HepG2 (cell line): ENCODE data around the gene PEX13. TPM values are rescaled to one million over a fixed set of nuclear protein-coding genes. Genes with fewer than 3 reads are reported as not detected.

Experiments used
- FOXP1 ChIP-seq, 2 experiments: fragments of 450-650 bp in 1 of 2; IDR thresholded peaks; 2 replicates each; pipeline ENCODE4 v1.6.1; 2017 to 2018; ENCODE audit warnings: antibody characterized with exemption in 1 of 2
- HIC2 ChIP-seq: sonication (generic); formaldehyde crosslinking; IDR thresholded peaks from 2 replicates; pipeline ENCODE4 v1.9.0; 2022; ENCODE audit warnings: low read depth, missing genetic modification reagents
- HNF1B ChIP-seq: sonication (generic); formaldehyde crosslinking; IDR thresholded peaks from 2 replicates; pipeline ENCODE4 v1.5.1; 2020; ENCODE audit warnings: mild to moderate bottlenecking, moderate library complexity, missing genetic modification reagents
- HNF4G ChIP-seq, 2 experiments: sonication (generic) in 1 of 2; formaldehyde crosslinking in 1 of 2; IDR thresholded peaks; 2 replicates each; pipeline versions ENCODE4 v1.4.0 to v1.6.1; 2011 to 2020; ENCODE audit warnings: borderline replicate concordance in 2 of 2, low read depth in 2 of 2, mild to moderate bottlenecking in 2 of 2, low read length in 1 of 2, missing genetic modification reagents in 1 of 2, moderate library complexity in 1 of 2
- IRF2 ChIP-seq: IDR thresholded peaks from 2 replicates; pipeline ENCODE4 v1.6.1; 2018; ENCODE audit warnings: missing genetic modification reagents, missing compliant biosample characterization
- KDM5B ChIP-seq: sonication (generic); formaldehyde crosslinking; IDR thresholded peaks from 2 replicates; pipeline ENCODE4 v1.4.0; 2020; ENCODE audit warnings: missing genetic modification reagents, mild to moderate bottlenecking, borderline replicate concordance
- KLF6 ChIP-seq: IDR thresholded peaks from 2 replicates; pipeline ENCODE4 v1.8.0; 2016; ENCODE audit warnings: missing biosample characterization, missing genetic modification reagents
- NR2F1 ChIP-seq, 2 experiments: fragments of 450-650 bp in 1 of 2; formaldehyde crosslinking in 1 of 2; IDR thresholded peaks; 2 replicates each; pipeline versions ENCODE4 v1.5.0 to v1.6.1; 2016 to 2020; ENCODE audit warnings: mild to moderate bottlenecking in 1 of 2, missing compliant biosample characterization in 1 of 2, missing genetic modification reagents in 1 of 2, moderate library complexity in 1 of 2
- RFXAP ChIP-seq: sonication (generic); formaldehyde crosslinking; IDR thresholded peaks from 2 replicates; pipeline ENCODE4 v1.4.0; 2020; ENCODE audit warnings: missing genetic modification reagents, borderline replicate concordance
- ZHX2 ChIP-seq, 2 experiments: sonication (generic) in 1 of 2; formaldehyde crosslinking in 1 of 2; IDR thresholded peaks; 2 replicates each; pipeline versions ENCODE4 v1.6.1 to v1.9.0; 2014 to 2022; ENCODE audit warnings: antibody characterized with exemption in 1 of 2, borderline replicate concordance in 1 of 2, inconsistent platforms in 1 of 2, low read depth in 1 of 2, missing genetic modification reagents in 1 of 2
- ZMAT3 ChIP-seq: sonication (generic); formaldehyde crosslinking; conservative IDR thresholded peaks from 2 replicates; pipeline ENCODE4 v1.7.0; 2021; ENCODE audit warnings: missing genetic modification reagents
- ZNF260 ChIP-seq: sonication (generic); formaldehyde crosslinking; IDR thresholded peaks from 2 replicates; pipeline ENCODE4 v1.4.0; 2020; ENCODE audit warnings: missing genetic modification reagents, low read depth, mild to moderate bottlenecking, borderline replicate concordance
- ZNF382 ChIP-seq: sonication (generic); formaldehyde crosslinking; IDR thresholded peaks from 2 replicates; pipeline ENCODE4 v1.5.0; 2020; ENCODE audit warnings: missing genetic modification reagents, mild to moderate bottlenecking, borderline replicate concordance
- ZNF629 ChIP-seq: sonication (generic); formaldehyde crosslinking; conservative IDR thresholded peaks from 2 replicates; pipeline ENCODE4 v1.5.0; 2020; ENCODE audit warnings: missing genetic modification reagents
- ZNF704 ChIP-seq: sonication (generic); formaldehyde crosslinking; IDR thresholded peaks from 2 replicates; pipeline ENCODE4 v1.8.1; 2023; ENCODE audit warnings: mild to moderate bottlenecking, inconsistent platforms, moderate library complexity, missing genetic modification reagents, borderline replicate concordance
- polyA plus RNA-seq, 8 experiments: library from polyadenylated mRNA; depleted of rRNA in 3 of 8; stranded (reverse) in 7 of 8; unstranded in 1 of 8; fragments of >200 nt; fragmentation: Illumina TruSeq in 4 of 8; extraction: Trizol in 4 of 8; gene quantifications; 2 replicates each; pipeline versions ENCODE4 v1.2.1 to v1.2.3, GENCODE V29; 2011 to 2016; ENCODE audit warnings: low read depth in 4 of 8, missing spikeins in 1 of 8, mixed read lengths in 1 of 8; ENCODE audit not compliant: insufficient read depth in 1 of 8
- total RNA-seq, 5 experiments: library from RNA; depleted of rRNA; stranded (reverse); fragments of >200 nt; fragmentation: Illumina TruSeq; extraction: Trizol; gene quantifications; 2 replicates each; pipeline ENCODE4 v1.2.3, GENCODE V29; 2016; ENCODE audit warnings: low read depth in 1 of 5

The PEX13 gene
- total and polyA plus RNA-seq, 2 of the 13 experiments (the other 11 are each of a cell fraction or from before 2014, with no cell fraction given), result 47.9 to 75.9 TPM

DNA sequence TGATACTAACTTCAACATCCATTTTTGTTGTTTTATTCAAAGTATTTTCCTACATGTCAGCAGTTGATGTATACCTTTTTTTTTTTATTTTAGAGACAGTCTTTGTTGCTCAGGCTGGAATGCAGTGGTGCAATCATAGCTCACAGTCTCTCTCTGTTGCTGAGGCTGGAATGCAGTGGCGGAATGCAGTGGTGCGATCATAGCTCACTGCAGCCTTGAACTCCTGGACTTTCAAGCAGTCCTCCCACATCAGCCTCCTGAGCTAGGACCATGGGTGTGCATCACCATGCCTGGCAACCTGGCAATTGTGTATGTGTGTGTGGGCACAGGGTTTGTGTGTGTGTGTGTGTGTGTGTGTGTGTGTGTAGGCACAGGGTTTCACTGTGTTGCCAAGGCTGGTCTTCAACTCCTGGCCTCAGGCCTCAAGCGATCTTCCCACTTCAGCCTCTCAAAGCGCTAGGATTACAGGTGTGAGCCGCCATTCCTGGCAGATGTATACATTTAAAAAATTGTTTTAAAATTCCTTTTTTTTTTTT lies 72.9 kb downstream of the PEX13 start (continued):
- TF ChIP-seq ZNF260 (CRISPR knock-in tag) (no peak), IRF2 (CRISPR knock-in tag) (0 out of 2 replicates have a peak, but pooled peaks have one; percentile 32), ZHX2 (IDR thresholded peaks at IDR 0.05; ENCODE audit: low read depth) (no peak), ZHX2 (CRISPR knock-in tag; IDR thresholded peaks at IDR 0.05; ENCODE audit: borderline replicate concordance) (no peak), HIC2 (peak; percentile 89), NR2F1 (CRISPR knock-in tag; IDR thresholded peaks at IDR 0.05) (0 out of 4 replicates have a peak, but pooled peaks of 1 of the 2 experiments have one; percentile 46), HNF4G (IDR thresholded peaks at IDR 0.05; ENCODE audit: borderline replicate concordance, low read depth, low read length) (peak; percentile 93), HNF4G (CRISPR knock-in tag; IDR thresholded peaks at IDR 0.05; ENCODE audit: borderline replicate concordance, low read depth) (no peak), ZNF629 (CRISPR knock-in tag) (0 out of 2 replicates have a peak, but pooled peaks have one; percentile 30), HNF1B (CRISPR knock-in tag) (0 out of 2 replicates have a peak, but pooled peaks have one; percentile 31), ZNF704 (CRISPR knock-in tag) (no peak), ZMAT3 (no peak), ZNF382 (CRISPR knock-in tag) (no peak), KLF6 (no peak), RFXAP (peak; percentile 87; the same call in 1 of the 2 replicates), KDM5B (CRISPR knock-in tag) (no peak), FOXP1 (IDR thresholded peaks at IDR 0.05) (peak; percentile 90), FOXP1 (CRISPR knock-in tag; IDR thresholded peaks at IDR 0.05) (peak; percentile 63; the same call in 1 of the 2 replicates)
